ENCODE results near the gene PKD1L1.

DNA sequence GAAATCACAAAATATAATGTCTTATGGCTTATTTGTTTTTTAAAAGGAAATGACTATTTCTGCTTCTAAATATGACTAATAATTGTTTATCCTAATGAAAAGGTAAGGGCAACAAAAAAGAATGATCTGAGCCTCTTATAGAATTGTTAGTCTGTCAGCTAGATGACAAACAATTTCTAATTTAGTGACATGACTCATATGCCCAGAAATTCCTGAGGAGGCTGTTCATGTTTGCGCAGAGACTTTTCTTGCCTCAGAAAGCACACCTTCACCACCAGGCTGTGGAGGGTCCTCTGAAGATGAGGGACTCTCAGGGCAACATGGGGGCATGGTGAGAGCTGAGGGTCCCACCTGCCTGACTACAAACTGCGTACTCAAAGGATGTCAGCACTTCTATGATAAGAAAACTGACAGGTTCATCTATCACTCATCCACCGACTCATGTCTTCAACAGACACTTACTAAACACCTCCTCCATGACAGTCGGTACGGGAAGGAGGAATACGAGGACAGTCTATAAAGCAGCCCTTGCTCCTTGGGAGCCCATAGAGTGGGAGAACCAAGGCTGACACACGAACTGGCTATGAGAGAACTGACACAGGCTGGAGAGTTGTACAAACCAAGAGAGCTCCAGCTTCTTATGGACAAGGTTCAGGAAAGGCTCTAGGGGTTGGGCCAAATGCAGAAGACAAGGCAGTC, 102.0 kb downstream of the PKD1L1 start:
- TF ChIP-seq, protein P1, sequence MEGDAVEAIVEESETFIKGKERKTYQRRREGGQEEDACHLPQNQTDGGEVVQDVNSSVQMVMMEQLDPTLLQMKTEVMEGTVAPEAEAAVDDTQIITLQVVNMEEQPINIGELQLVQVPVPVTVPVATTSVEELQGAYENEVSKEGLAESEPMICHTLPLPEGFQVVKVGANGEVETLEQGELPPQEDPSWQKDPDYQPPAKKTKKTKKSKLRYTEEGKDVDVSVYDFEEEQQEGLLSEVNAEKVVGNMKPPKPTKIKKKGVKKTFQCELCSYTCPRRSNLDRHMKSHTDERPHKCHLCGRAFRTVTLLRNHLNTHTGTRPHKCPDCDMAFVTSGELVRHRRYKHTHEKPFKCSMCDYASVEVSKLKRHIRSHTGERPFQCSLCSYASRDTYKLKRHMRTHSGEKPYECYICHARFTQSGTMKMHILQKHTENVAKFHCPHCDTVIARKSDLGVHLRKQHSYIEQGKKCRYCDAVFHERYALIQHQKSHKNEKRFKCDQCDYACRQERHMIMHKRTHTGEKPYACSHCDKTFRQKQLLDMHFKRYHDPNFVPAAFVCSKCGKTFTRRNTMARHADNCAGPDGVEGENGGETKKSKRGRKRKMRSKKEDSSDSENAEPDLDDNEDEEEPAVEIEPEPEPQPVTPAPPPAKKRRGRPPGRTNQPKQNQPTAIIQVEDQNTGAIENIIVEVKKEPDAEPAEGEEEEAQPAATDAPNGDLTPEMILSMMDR (IDR thresholded peaks at IDR 0.05) = no peak
- no peak for TF ChIP-seq POLR2A (IDR thresholded peaks at IDR 0.05)

Data from adrenal gland (tissue), 5 donors.